NCI-H1105 (cell line): ENCODE data around the gene DIAPH2.

ENCODE experiments used
- DNase-seq: peaks from one replicate; lab custom pipeline; 2025; lab: John Stamatoyannopoulos, UW

DIAPH2 gene

DNA sequence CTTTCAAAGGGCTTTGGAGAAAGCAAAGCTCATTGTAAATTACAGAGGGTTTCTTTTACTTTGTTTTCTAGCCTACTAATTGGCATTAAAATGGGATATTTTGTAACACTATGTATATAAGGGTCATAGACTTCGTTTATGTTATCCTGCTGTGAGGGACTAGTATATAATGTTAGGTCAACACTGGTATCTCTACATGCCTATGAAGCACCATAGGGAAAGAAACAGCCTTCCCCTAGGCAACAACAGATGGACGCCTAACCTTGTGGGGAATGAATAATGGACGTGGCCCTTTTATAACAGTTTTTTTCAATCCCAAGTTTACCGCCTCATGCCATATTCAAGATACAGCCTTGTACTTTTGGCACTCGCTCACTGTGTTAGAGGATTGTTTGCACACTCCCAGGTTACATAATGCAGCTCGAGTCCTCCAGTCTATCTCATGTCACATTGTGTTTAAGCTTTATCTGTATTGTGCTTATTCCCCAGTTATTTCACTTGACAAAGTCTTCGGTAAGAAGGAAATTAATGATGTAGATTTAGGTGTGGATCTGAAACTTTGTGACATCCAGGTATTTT is 910.1 kb downstream of the DIAPH2 start:
- no peak for DNase-seq

- no peak for DNase-seq
These were observed 913.3 kb downstream of the DIAPH2 start for GRCh38 chrX:97597954-97598353.

GRCh38 chrX:97602465-97603258 is 918.0 kb downstream of the DIAPH2 start:
- DNase-seq: no peak

GRCh38 chrX:97605271-97605670 is 920.6 kb downstream of the DIAPH2 start:
- no peak for DNase-seq

- DNase-seq: no peak
These were observed 924.7 kb downstream of the DIAPH2 start for GRCh38 chrX:97609357-97609756.

DNA sequence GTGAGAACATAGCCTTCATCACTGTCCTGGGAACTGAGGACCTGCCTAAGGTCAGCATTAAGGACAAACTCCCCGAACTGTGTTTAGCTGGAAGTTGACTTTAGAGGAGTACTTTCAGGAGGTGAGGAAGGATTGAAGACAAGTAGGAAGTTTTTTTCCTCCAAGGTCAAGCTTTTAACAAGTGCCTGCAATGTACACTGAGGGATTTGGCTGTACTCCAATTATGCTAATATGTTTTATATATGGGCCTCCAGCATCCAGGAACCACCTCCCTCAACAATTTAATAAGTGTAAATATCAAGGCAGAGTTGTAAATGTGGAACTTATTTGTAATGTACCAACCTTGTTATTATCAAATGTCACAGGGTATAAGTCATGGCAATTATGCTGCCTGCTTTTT is 925.3 kb downstream of the DIAPH2 start:
- no peak for DNase-seq

- no peak for DNase-seq
These were observed 932.4 kb downstream of the DIAPH2 start for GRCh38 chrX:97616883-97617530.

DNA sequence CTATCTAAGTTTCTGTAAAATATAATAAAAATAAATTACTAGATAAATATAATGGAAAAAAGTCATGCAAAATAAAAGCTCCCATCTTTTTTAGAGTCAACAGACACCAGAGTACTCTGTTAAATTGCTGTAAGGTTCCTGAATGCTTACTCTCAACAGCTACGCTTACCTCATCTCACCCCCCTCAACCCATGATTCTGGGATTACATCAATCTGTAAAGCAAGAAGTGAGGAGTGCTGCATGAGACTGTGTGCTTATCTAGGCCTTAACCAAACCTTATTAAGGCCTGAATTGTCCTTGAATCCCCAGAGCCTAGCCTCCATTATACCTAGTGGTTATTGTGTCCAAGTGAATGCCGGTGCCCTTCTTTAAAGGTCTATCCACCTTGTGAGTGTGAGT is 934.9 kb downstream of the DIAPH2 start:
- no peak for DNase-seq

GRCh38 chrX:97622111-97622510 is 937.5 kb downstream of the DIAPH2 start:
- no peak for DNase-seq

DNA sequence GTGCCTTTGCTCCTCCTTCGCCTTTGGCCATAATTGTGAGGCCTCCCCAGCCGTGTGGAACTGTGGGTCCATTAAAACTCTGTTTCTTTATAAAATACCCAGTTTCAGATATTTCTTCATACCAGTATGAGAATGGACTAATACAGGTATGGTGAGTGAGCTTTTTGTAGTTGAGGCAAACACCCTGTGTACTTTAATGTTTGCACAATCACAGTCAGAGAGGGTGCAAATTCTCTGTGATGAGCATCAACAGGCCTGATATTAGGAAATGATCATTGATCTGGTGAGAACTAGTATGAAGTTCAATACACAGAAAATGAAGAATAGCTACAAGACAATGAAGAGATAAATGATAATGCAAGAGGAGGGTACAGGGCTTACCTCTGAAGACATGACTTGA is 943.7 kb downstream of the DIAPH2 start:
- no peak for DNase-seq

DNA sequence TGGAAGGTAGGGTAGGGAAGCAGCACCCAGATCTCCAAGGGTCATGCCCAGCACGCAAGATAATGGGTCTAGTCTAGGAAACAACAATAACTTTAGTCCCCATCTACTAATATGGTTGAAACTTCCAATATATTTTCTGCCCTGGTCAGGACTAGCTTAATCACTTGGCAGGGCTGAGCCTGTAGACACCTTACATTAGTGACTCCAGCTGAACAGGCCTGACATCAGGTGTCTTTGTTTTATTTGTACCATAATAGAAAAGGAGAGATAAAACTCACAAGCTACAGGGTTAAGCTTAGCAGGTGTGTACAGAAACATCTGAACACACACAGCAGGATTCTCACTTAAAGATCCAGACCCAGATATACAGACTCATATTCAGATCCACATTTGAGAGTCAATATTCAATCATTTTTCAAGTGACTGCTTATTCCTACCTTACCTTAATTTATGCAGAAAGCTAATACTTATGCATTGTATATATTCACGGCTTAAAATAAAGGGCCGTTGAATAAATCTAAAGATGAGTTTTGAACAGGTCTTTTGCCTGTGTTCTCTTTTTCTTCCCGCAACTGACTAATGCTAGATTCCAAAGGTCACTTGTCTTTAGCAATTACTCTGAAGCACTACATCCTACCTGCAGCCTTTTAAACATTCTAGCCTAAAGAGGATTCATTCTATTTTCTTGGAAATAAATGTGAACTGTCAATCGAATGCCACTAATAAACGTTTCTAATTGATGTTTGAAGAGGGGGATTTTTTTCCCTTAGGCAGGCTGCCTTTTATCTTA is 944.4 kb downstream of the DIAPH2 start:
- no peak for DNase-seq

- no peak for DNase-seq
These were observed 944.9 kb downstream of the DIAPH2 start for GRCh38 chrX:97629597-97629985.

- DNase-seq: no peak
These were observed 949.2 kb downstream of the DIAPH2 start for GRCh38 chrX:97633798-97634197.

- no peak for DNase-seq
These were observed 952.0 kb downstream of the DIAPH2 start for GRCh38 chrX:97636473-97637140.

DNA sequence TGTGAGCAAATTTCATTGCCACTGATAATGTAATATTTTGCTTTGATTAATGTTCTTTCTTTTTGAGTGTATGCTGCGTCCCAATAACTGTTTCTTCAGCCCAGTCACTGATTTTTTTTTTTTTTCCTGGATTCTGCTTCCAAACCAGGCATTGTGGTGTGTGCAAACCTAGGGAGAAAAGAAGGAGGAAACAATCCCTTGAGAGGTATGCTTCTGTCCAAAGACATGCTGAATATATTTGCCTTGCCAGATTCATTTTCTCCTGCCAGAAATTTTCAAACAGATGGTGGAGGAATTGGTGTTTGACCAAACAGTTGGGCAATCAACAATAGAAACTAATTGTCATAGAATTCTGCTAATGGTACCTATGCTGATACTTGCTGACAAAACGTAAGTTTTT is 952.6 kb downstream of the DIAPH2 start:
- DNase-seq: no peak

- DNase-seq: no peak
These were observed 954.0 kb downstream of the DIAPH2 start for GRCh38 chrX:97638621-97639020.

DNA sequence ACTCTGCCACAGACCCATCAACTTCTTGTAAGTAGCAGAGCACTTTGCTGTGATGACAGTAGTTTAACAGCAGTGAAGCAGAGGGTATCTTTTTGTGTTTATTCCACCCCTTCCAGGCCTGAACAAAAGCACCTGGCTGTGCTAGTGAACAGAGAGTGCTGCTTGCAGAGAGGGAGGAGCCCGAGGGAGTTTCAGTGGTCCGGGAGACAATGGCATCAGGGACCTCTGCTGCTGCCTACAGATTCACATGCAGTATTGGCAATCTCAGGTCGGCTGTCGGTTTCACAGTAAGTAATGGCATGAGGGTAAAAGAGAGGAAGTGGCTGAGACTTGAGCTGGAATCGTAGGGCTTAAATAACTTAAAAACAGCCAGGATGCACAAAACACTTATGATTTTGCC is 954.9 kb downstream of the DIAPH2 start:
- DNase-seq: no peak
